K562 (cell line): ENCODE results near the gene DCTN1. TPM values are rescaled to one million over a fixed set of nuclear protein-coding genes. Genes with fewer than 3 reads are reported as not detected.

ENCODE experiments used
- ATAC-seq: fragments of 200-7000 bp; cut with Tn5 transposase; 3 replicates; pipeline ENCODE4 v1.9.1; 2020; ENCODE audit warnings: moderate library complexity
- BruUV-seq: library from RNA; stranded (reverse); fragments of 400-500 nt; replicated peaks from 2 replicates; lab custom pipeline; 2021; lab: Mats Ljungman, UMichigan
- CTCF ChIA-PET: fragments of 300-600 bp; formaldehyde crosslinking; extraction: SDS; loops from one replicate; lab custom pipeline; 2021; ENCODE audit warnings: low intra/inter-chr PET ratio; lab: Yijun Ruan, JAX
- POLR2A ChIA-PET: fragments of 300-600, 350-650 bp; sonication (Branson Sonifier 250); formaldehyde crosslinking; extraction: SDS; loops from one replicate; lab custom pipeline; 2021; ENCODE audit warnings: antibody characterized with exemption, inconsistent platforms; lab: Yijun Ruan, JAX
- DNase-seq, 4 experiments: peaks; one replicate each; pipeline versions ENCODE4 v3.0.0 to v3.0.0-alpha.2; 2011 to 2018; ENCODE audit warnings: low spot score in 3 of 4, mixed read lengths in 3 of 4; ENCODE audit errors: extremely low read depth in 1 of 4
- FAIRE-seq: peaks from 2 replicates; lab custom pipeline; 2011; peaks lifted over from hg19 to GRCh38; lab: Jason Lieb, UNC
- H2AFZ ChIP-seq: 2 replicates; pipeline ENCODE4 v1.6.0; 2011; ENCODE audit warnings: low read depth, low read length, control low read depth, inconsistent platforms
- H3K27ac ChIP-seq: fragments of 200-600 bp; 3 replicates; pipeline ENCODE4 v1.8.0; 2011; ENCODE audit warnings: low read depth, mild to moderate bottlenecking, control low read depth, inconsistent platforms, low read length, moderate library complexity, mixed read lengths; ENCODE audit errors: extremely low read depth
- H3K27me3 ChIP-seq, 2 experiments: fragments of 300-600 bp in 1 of 2; 2 replicates in 1 of 2; 3 replicates in 1 of 2; pipeline versions ENCODE4 v1.6.0 to v1.8.0; 2011; ENCODE audit warnings: inconsistent platforms in 2 of 2, low read length in 2 of 2, mild to moderate bottlenecking in 1 of 2, mixed read lengths in 1 of 2, moderate library complexity in 1 of 2; ENCODE audit not compliant: control insufficient read depth in 2 of 2, insufficient read depth in 2 of 2
- H3K36me3 ChIP-seq: fragments of 300-600 bp; 3 replicates; pipeline ENCODE4 v1.8.0; 2011; ENCODE audit warnings: mild to moderate bottlenecking, low read length, inconsistent platforms; ENCODE audit not compliant: control insufficient read depth, insufficient read depth
- H3K4me1 ChIP-seq, 2 experiments: fragments of 200-600 bp in 1 of 2; replicated peaks in 1 of 2; 2 replicates in 1 of 2; 3 replicates in 1 of 2; pipeline versions ENCODE4 v1.5.1 to v1.8.0; 2011; ENCODE audit warnings: inconsistent platforms in 2 of 2, low read length in 2 of 2, mild to moderate bottlenecking in 1 of 2, mixed read lengths in 1 of 2, moderate library complexity in 1 of 2; ENCODE audit not compliant: control insufficient read depth in 2 of 2, insufficient read depth in 2 of 2
- H3K4me2 ChIP-seq: 2 replicates; pipeline ENCODE4 v1.6.1; 2011; ENCODE audit warnings: low read length, control low read depth, inconsistent platforms, mixed read lengths; ENCODE audit not compliant: insufficient read depth
- H3K4me3 ChIP-seq: fragments of 200-600 bp; sonication (generic), shearing (Covaris generic); 2 replicates; pipeline ENCODE4 v1.5.1; 2016; ENCODE audit warnings: control low read depth, inconsistent platforms
- H3K79me2 ChIP-seq: fragments of 200-600 bp; 3 replicates; pipeline ENCODE4 v1.8.0; 2011; ENCODE audit warnings: low read length, inconsistent platforms; ENCODE audit not compliant: control insufficient read depth, insufficient read depth
- H3K9ac ChIP-seq, 2 experiments: 2 replicates each; pipeline versions ENCODE4 v1.6.0 to v1.6.1; 2011; ENCODE audit warnings: low read depth in 2 of 2, low read length in 2 of 2, control low read depth in 1 of 2, inconsistent platforms in 1 of 2, mild to moderate bottlenecking in 1 of 2, mixed read lengths in 1 of 2; ENCODE audit not compliant: insufficient read depth in 1 of 2
- H3K9me1 ChIP-seq: one replicate; pipeline ENCODE4 v1.6.0; 2011; ENCODE audit warnings: inconsistent platforms, mild to moderate bottlenecking, low read length, moderate library complexity; ENCODE audit not compliant: control insufficient read depth, insufficient read depth
- H3K9me3 ChIP-seq: replicated peaks from 2 replicates; pipeline ENCODE4 v1.5.1; 2011; ENCODE audit warnings: low read depth, low read length, inconsistent platforms; ENCODE audit not compliant: control insufficient read depth, insufficient read depth
- H4K20me1 ChIP-seq: replicated peaks from 2 replicates; pipeline ENCODE4 v1.6.1; 2011; ENCODE audit warnings: low read length, inconsistent platforms, mixed read lengths; ENCODE audit not compliant: control insufficient read depth, insufficient read depth
- DPF2 ChIP-seq: fragments of 450-650 bp; IDR thresholded peaks from 2 replicates; pipeline ENCODE4 v1.6.1; 2016
- ETS1 ChIP-seq: conservative IDR thresholded peaks from 2 replicates; pipeline ENCODE4 v1.6.1; 2011; ENCODE audit warnings: low read depth, mild to moderate bottlenecking, low read length; ENCODE audit not compliant: control insufficient read depth
- EZH2 ChIP-seq: IDR thresholded peaks from 2 replicates; pipeline ENCODE4 v1.6.1; 2012; ENCODE audit warnings: low read depth, mild to moderate bottlenecking, inconsistent platforms, low read length, borderline replicate concordance
- GTF2A2 ChIP-seq: IDR thresholded peaks from 2 replicates; pipeline ENCODE4 v1.6.1; 2016; ENCODE audit warnings: mild to moderate bottlenecking, missing genetic modification characterization, missing compliant biosample characterization
- PRPF4 ChIP-seq: fragments of 200-400 bp; formaldehyde crosslinking; IDR thresholded peaks from one replicate; pipeline ENCODE4 v1.6.1; 2017; ENCODE audit warnings: low read length, low read depth, mild to moderate bottlenecking; ENCODE audit not compliant: insufficient read depth, poor library complexity, severe bottlenecking
- SMAD2 ChIP-seq: fragments of 150-350 bp; IDR thresholded peaks from 2 replicates; pipeline ENCODE4 v1.6.1; 2014; ENCODE audit warnings: low read depth, mild to moderate bottlenecking, low read length
- TGIF2 ChIP-seq: sonication (generic); formaldehyde crosslinking; IDR thresholded peaks from 2 replicates; pipeline ENCODE4 v1.8.1; 2022; ENCODE audit warnings: mild to moderate bottlenecking, missing genetic modification reagents, moderate library complexity
- UBTF ChIP-seq, 2 experiments: IDR thresholded peaks; 2 replicates each; pipeline ENCODE4 v1.6.1; 2012; ENCODE audit warnings: improper control_type of control experiment in 2 of 2, low read depth in 2 of 2, low read length in 2 of 2, borderline replicate concordance in 1 of 2
- ZNF143 ChIP-seq: sonication (generic); formaldehyde crosslinking; IDR thresholded peaks from 2 replicates; pipeline ENCODE4 v1.9.0; 2022; ENCODE audit warnings: mild to moderate bottlenecking, missing genetic modification reagents
- WGBS: fragments of 100-300 bp; shearing (Covaris generic); methylation state at CpG from one replicate; pipeline ENCODE4 v1.1.6; 2016; ENCODE audit warnings: low coverage, mixed read lengths; ENCODE audit not compliant: insufficient coverage; ENCODE audit errors: missing lambda C conversion rate; 5-methylcytosine and 5-hydroxymethylcytosine counted together
- in situ Hi-C: fragments of 300-500 bp; cut with MboI; formaldehyde crosslinking; loops from 4 replicates; pipeline ENCODE4 v1.15.0; 2018; ENCODE audit warnings: inconsistent platforms, mixed read lengths
- intact Hi-C: fragments of 100-400 bp; cut with micrococcal nuclease; formaldehyde crosslinking; loops from 2 replicates; pipeline ENCODE4 v1.14.2; 2022
- polyA plus RNA-seq, 8 experiments: library from polyadenylated mRNA; depleted of rRNA in 4 of 8; stranded (reverse) in 5 of 8; unstranded in 3 of 8; fragments of >200 nt; fragmentation: Nextera tagmentation in 2 of 8; fragmentation: Illumina TruSeq in 1 of 8; extraction: Ambion mirVana in 2 of 8; extraction: Trizol in 1 of 8; gene quantifications; 2 replicates each; pipeline versions ENCODE4 v1.2.1 to v1.2.3, GENCODE V29; 2011 to 2014; ENCODE audit warnings: inconsistent platforms in 1 of 8, missing spikeins in 1 of 8
- total RNA-seq, 7 experiments: library from RNA; depleted of rRNA in 6 of 7; stranded (reverse); fragments of >200 nt in 6 of 7; fragmentation: Illumina TruSeq in 2 of 7; extraction: Trizol in 2 of 7; gene quantifications; 2 replicates each; pipeline versions ENCODE4 v1.2.1 to v1.2.3, GENCODE V29; 2011 to 2021; ENCODE audit warnings: low replicate concordance in 1 of 7

DCTN1 gene
- total and polyA plus RNA-seq, 9 of the 15 experiments (the other 6 are each of a cell fraction or from before 2014, with no cell fraction given), result 23.9 to 71.7 (median 45.0) TPM

- TF ChIP-seq UBTF (IDR thresholded peaks at IDR 0.05; ENCODE audit: borderline replicate concordance in 1 of 2, low read depth in 2 of 2, low read length in 2 of 2) (no peak), ZNF143 (no peak)
Observed at GRCh38 chr2:74390606-74391005, 10.5 kb upstream of the DCTN1 start (continued).

- Histone ChIP-seq H3K9me3 (no peaks in the 10 kb centered on the region), H3K4me2 (no peak overlapping the region), H3K4me3 (no peak overlapping the region), H2AFZ (no peak overlapping the region), H3K36me3 (peaks cover 12% of the 10 kb centered on the region; the same call in 2 of the 3 replicates), H4K20me1 (0 out of 2 replicates have a peak, but pooled peaks cover 3% of the 10 kb centered on the region), H3K27me3 (no peaks in the 10 kb centered on the region), H3K9ac (no peak overlapping the region), H3K79me2 (peaks cover 29% of the 10 kb centered on the region), H3K4me1 (peaks cover 2 to 26% of the 10 kb centered on the region in 2 experiments; a peak in 3 of 5 replicates), H3K27ac (no peak overlapping the region), H3K9me1 (no peaks in the 10 kb centered on the region)
- ATAC-seq, result no peak
- no peak for FAIRE-seq
- in situ Hi-C loops, result no loop called here
- no TSS peak for BruUV-seq
- DNase-seq, result no peak
- POLR2A ChIA-PET, result interaction anchor here (0.7 to 1.1 kb wide), 2 partner anchors 12 to 167 kb away, joined by 3 read pairs; no protein-coding TSS in a partner anchor
- intact Hi-C loops, result no loop called here
- 100% methylated on average over 1 of the region's 1 CpG for WGBS
- TF ChIP-seq EZH2 (no peak), DPF2 (no peak), PRPF4 (no peak), TGIF2 (no peak), GTF2A2 (tag) (no peak), ETS1 (no peak), SMAD2 (no peak)
- CTCF ChIA-PET, result no interaction called here
Observed at GRCh38 chr2:74387346-74387745, 7.2 kb upstream of the DCTN1 start.
